Measurements from ENCODE around the gene RIOK3. TPM values are rescaled to one million over a fixed set of nuclear protein-coding genes. Genes with fewer than 3 reads are reported as not detected.
A peak's percentile ranks its signal among the peaks of the same experiment; 100 is the strongest.
"Not testable (repeated sequence)": the region's sequence is repeated elsewhere in the genome, so short reads cannot be mapped to it uniquely, and the experiment has no call there.

Gene RIOK3
- polyA plus RNA-seq, 1 donor, result 80.3 TPM

DNA sequence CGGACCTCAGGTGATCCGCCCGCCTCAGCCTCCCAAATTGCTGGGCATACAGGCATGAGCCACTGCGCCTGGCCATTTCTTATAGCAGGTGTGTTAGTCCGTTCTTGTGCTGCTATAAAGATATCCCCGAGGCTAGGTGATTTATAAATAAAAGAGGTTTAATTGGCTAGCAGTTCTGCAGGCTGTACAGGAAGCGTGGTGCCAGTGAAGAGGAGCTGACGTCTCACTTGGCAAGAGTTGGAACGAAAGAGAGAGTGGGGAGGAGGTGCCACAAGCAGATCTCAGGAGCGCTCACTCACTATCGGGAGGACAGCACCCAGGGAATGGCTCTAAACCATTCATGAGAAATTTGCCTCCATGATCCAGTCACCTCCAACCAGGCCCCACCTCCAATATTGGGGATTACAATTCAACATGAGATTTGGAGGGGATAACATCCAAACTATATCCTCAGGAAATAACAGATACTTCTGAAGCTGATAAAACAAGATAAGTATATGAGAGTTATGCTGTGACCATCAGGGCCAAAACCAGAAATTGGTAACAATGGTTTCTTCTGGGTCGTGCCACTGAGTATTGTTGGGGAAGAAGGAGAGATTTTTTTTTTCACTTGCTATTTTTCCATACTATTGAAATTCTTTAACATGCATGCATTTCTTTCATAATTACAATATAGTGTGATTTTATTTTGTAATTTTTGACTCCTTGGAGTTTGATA lies 42.8 kb downstream of the RIOK3 start:
- no peak for DNase-seq (ENCODE audit: low read depth)

DNA sequence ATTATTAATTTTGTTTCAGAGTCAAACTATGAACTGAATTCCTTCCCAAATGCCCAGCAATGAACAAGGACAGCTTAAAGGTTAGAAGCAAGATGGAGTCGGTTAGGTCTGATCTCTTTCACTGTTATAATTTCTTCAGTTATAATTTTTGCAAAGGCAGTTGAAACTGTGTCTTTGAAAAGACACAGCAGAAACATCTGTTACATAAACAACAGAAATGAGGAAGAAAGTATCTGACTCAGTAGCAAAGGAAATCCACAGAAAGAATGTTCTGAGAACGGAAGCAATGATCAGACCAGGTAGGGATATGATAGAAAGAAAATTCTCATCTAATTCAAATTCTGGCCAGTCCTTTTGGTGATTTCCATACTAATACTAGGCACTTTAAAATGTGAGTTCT lies 45.0 kb downstream of the RIOK3 start:
- DNase-seq (ENCODE audit: low read depth), result no peak

DNA sequence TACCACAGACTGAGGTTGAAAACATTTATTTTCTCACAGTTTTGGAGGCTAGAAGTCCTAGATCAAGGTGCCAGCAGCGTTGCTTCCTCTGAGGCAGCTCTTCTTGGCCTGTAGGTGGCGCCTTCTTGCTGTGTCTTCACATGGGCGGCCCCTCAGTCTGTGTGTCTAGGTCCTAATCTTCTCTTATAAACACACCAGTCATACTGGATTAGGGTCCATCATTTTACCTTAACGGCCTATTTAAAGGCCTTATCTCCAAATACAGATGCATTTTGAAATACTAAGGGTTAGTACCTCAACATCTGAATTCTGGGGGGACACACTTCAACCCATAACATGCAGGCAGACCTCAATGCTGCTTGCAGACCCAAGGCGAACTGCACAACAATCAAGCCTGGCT lies 45.8 kb downstream of the RIOK3 start:
- no peak for DNase-seq (ENCODE audit: low read depth)

DNA sequence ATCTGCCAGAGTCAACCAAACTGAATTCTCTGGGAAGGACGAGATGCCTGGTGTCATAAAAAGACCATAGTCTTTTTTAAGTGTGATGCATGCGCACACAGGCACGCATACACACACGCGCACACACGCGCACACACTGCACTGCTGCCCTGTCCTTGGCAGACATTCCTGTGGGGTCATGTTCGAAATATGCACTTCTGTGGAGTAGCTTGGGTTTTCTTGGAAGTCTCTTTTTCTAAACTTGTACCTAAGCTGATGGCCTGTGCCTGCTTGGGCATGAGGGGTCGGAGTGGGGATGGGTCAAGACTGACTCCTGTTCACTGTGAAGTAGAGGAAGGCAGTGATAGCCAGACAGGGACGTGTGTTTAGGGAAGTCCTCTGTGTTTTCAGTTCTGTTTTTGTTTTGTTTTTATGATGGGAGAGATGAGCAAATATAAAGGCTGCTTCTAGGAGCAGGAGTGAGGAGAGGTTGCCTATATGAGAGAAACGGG lies 46.2 kb downstream of the RIOK3 start:
- DNase-seq (ENCODE audit: low read depth), result no peak

DNA sequence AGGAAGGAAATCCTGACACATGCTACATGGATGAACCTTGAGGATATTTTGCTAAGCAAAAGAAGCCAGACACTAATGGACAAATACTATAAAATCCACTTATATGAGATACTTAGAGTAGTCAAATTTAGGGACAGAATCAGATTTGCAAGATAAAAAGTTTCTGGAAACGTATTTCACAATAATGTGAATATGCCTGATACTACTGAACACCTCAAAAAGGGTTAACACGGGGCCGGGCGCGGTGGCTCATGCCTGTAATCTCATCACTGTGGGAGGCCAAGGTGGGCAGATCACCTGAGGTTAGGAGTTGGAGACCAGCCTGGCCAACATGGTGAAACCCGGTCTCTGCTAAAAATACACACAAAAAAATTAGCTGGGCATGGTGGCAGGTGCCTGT lies 48.5 kb downstream of the RIOK3 start:
- no peak for DNase-seq (ENCODE audit: low read depth)

DNA sequence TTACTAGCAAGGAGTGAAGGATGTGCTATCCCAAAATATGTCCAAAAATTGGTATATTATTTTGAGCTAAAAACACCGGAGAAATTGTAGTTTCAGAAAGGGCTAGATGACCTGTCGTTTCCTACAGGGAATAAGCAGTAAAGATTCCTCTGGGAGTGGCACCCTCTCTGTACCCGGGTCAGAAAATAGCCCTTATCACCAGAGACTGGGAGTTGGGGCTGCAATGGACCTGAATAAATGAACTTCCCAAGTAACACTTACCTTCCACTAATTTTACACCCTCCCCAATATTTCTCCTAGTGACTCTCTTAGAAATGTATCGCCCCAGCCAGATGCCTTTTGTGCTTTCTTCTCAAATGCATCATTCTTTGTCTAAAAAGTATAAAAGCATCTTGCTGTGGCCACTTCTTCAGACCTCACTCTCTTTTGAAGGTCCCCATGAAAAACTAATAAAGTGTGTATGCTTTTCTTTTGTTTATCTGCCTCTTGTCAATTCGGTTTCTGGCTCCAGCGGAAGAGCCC lies 49.5 kb downstream of the RIOK3 start:
- DNase-seq (ENCODE audit: low read depth), result no peak

DNA sequence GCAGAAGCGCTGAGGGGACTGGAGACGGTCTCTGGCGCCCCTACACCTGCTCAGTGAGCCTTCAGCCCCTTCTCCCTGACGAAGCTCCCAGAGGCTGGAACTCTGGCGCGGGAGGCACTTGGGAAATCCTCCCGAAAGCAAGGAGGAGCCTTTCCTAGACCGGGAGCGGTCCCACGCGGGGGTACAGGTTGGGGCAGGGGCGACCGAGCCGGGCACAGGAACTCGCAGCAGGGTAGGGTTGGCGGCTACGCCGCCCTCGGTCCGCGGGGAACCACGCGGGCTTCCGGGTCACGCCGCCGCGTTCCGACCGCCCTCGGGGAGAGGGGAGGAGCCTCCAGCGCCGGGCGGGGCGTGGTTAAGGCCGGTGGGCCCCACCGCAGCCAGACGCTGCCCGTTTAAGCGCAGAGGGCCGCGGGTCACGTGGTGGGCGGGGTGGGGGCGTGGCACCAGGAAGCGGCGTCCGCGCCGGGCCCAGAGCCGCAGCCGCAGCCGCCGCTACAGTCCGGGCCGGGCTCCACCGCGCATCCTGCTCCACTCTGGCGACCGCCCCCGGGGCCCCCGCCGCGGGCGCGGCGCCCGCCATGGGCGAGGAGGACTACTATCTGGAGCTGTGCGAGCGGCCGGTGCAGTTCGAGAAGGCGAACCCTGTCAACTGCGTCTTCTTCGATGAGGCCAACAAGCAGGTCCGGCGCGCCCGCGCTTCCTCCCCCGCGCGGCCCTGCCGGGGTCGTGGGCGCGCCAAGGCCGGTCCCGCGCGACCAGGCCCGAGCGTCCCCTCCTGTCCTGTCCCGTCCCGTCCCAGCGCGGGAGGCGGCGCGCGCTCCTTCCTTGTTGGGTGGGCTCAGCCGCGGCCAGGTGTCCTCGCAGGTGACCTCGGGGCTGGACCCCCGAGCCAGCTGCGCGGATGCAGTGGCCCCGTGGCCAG lies 50.2 kb downstream of the RIOK3 start, which contains the start of gene RMC1:
Gene RMC1, plus strand, starts transcription at position 474 of the 925 bp plus-strand sequence. Its CDS starts 108 bp downstream, at position 582.
- peak; percentile 55 for DNase-seq (ENCODE audit: low read depth)

DNA sequence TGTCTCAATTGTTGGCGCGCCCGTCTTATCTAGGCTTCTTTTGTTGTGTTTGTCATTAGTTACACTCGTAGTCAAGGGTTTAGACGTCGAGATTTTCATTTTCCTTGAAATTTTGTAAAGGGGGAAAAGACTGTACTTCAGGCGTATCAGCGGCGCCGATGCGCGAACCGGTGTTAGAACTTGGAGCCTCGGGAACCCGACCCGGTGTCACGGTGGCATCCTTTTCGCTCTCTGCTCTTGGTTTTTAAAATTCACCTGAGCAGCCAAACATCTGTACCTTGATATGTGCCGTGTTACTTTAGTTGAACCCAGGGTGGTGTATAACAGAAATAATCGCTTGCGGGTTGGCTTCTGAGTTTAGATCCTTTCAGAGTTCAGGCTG lies 50.9 kb downstream of the RIOK3 start:
- no peak for DNase-seq (ENCODE audit: low read depth)

DNA sequence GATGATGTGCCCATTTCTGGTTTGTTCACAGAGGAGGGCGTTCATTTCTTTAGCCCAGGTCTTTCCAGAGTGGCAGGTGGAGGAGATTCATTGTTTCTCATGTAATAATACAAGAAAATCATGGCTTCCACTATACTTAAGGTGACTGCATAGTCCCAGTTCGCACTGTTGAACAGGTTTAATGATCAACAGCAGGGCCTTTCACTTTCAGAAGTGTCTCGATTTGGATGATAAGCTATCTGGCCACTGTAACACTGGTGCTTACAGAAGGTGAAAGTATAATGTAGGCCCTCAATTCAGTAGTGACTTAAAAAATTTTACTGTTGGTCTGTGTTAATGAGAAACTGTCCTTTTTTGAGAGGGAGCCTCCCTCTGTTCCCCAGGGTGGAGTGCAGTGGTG lies 51.6 kb downstream of the RIOK3 start:
- DNase-seq (ENCODE audit: low read depth), result no peak

DNA sequence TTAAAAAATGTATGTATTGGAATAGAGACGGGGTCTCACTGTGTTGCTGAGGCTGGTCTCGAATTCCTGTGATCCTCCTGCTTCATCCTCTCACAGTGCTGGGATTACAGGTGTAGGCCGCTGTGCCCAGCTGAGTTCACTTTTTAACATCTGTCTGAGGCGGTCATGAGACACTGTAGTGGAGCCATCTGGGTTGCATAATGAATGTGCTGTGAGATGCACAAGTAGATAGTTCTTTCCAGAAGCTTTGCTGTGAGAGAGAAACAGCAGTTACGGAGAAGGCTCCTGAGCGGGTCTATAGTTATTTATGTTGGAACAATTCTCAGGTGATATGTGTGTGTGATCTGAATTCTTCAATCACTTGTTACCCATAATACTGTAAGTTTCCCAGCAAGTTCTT lies 53.3 kb downstream of the RIOK3 start:
- DNase-seq (ENCODE audit: low read depth), result no peak

DNA sequence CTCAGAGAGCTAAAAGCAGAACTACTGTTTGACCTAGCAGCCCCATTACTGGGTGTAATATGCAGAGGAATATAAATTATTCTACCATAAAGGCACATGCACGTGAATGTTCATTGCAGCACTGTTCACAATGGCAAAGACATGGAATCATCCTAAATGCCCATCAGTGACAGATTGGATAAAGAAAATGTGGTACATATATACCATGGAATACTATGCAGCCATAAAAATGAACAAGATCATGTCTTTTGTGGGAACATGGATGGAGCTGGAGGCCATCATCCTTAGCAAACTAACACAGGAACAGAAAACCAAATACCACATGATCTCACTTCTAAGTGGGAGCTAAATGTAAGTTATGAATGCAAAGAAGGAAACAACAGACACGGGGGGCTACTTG lies 57.8 kb downstream of the RIOK3 start:
- DNase-seq (ENCODE audit: low read depth), result not testable (repeated sequence)

DNA sequence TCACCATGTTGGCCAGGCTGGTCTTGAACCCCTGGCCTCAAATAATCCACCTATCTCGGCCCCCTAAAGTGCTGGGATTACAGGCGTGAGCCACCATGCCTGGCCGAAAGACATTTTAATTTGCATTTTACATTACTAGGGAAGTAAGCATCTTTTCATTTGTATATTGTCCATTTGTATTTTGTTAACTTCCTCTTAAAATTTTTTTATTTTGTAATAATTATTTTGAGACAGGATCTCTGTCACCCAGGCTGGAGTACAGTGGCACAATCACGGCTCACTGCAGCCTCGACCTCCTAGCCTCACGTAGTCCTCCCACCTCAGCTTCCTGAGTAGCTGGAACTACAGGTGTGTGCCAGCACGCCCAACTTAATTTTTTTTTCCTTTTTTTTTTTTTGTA lies 59.1 kb downstream of the RIOK3 start:
- DNase-seq (ENCODE audit: low read depth), result not testable (repeated sequence)

DNA sequence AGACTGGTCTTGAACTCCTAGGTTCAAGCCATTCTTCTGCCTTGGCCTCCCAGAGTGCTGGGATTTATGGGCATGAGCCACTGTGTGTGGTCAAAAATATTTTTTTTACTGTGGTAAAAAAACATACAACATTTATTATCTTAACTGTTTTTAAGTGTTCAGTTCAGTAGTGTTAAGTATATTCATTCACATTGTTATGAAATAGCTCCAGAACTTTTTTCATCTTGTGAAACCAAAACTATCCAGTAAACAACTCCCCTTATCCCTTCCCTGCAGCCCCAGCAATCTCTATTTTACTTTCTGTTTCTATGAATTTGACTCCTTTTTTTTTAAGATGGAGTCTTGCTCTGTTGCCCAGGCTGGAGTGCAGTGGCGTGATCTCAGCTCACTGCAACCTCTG lies 59.6 kb downstream of the RIOK3 start:
- no peak for DNase-seq (ENCODE audit: low read depth)

DNA sequence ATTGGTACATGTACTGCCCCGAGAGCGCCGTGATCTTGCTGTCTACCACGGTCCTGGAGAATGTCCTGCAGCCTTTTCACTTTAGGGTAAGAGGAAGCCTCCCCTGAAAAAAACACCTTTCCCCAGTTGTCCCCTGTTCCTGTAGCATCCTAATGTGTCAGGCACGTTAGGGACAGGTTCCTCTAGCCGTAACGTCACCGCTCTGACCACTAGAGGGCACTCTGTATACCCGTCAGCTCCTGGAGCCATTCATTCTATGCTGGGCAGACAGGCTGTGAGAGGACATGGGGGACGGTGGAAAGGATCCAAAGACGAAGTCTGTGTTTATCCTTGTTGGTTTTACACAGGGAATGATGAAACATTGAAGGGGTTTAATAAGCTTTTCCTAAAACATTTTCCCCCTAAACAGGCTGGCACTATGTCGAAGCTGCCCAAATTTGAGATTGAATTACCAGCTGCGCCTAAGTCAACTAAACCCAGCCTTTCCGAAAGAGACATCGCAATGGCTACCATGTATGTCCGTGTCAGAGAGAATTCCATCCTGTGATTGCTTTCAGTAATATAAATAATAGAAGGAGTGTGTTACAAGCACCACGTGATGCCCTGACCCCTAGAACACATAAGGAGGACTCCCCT lies 62.9 kb downstream of the RIOK3 start:
- DNase-seq (ENCODE audit: low read depth), result peak; percentile 38

DNA sequence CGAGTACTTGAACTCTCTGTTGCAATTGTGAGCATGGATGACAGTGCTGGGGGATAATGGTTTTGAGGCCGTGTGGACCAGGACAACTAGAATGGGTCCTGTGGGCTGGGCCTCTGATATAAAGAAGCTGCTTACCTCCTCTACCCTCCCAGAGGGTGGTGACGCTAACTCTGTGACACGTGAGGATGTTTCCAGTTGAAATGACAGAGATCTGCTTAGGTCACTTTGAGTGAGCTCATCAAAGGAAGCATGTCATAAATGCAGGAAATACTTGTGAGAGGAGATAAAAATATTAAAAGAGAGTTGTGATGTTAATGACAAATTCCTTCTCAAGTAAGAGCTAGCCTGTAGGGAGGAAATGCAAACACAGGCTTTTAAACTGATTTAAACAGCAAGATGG lies 66.6 kb downstream of the RIOK3 start:
- DNase-seq (ENCODE audit: low read depth), result no peak

DNA sequence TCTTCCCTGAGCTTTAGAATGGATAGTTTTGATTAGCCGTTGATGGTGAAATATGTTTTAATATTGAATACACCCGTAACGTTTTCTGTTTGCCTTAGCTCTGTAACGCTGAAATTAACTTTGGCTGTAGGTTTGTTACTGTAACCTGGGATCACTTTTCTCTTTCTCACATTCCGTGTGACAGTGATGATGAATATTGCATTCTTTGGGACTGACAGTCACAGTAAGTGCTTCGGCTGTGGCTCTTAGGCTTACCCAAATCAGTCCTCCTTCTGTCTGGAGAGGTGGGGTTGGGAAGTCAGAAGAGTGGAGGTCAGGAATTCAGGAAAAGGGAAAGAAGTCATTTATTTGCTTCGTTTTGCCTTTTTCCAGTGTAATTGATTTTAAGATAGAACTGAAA lies 68.2 kb downstream of the RIOK3 start:
- DNase-seq (ENCODE audit: low read depth), result no peak

DNA sequence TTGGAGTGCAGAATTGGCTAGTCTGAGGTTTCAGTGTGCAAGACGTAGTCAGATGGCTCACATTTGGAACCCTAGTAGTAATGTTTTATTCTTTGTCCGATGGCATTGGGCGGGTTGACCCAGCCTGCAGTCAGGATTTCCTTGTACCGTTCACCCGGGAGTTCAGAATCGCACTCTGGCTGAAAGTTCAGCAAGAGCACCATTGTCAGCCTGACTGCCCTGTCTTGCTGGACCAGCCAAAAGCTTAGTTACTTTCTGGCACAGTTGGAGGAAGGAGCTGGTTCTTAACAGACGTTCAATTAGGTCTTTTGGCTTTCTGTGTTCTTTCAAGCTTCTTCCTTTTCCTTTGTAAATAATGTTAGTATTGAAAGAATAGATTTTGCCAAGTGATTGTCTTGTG lies 68.8 kb downstream of the RIOK3 start:
- no peak for DNase-seq (ENCODE audit: low read depth)

DNA sequence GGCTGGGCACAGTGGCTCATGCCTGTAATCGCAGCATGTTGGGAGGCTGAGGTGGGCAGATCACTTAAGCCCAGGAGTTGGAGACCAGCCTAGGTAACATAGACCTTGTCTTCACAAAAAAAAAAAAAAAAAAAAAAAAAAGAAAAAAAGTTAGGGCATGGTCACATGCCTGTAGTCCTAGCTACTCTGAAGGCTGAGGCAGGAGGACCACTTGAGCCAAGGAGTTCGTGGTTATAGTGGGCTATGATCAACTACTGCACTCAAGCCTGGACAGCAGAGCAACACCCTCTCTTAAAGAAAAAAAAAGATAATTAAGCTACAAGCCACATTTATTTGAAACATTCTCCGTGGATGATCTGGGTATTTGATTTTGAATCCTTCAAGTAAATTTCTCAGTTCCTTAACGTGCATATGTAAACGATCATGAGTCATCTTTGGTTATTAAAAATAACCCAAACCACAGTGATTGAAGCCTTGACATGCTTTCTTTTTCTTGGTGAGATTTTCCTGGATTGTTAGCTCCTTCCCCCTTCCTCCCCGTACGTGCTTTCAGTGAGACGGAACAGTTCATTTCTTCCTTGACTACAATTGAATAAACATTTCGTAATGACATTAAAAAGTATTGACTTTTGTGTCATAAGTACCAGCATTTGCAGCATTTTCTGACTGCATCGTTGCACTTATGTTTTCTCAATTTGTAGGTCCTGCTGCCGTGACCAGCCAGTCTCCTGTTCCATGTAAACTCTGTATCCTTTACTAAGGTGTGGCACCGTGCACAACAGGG lies 70.5 kb downstream of the RIOK3 start:
- no peak for DNase-seq (ENCODE audit: low read depth)

DNA sequence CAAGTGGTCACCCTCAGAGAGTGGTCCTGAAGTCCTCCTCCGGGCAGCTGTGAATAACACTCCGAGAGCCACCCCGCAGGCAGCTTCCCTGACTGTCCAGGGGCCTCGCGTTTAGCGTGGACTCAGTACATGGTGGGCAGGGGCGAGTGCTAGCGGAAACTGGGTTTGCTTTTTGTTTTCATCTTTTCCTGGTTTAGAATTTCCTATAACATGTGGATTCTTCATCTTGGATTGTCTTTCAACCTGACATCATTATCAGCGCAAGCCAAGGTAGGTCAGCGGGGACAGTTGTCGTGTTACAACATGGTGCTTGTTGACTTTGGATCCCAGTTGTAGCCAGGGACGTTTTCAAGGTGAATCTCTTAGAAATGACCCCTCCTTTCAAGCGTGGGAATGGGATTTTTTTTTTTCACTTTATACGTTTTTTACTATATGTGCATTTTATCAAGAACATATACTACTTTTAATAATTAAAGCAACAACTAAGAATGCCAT lies 71.2 kb downstream of the RIOK3 start:
- DNase-seq (ENCODE audit: low read depth), result no peak

DNA sequence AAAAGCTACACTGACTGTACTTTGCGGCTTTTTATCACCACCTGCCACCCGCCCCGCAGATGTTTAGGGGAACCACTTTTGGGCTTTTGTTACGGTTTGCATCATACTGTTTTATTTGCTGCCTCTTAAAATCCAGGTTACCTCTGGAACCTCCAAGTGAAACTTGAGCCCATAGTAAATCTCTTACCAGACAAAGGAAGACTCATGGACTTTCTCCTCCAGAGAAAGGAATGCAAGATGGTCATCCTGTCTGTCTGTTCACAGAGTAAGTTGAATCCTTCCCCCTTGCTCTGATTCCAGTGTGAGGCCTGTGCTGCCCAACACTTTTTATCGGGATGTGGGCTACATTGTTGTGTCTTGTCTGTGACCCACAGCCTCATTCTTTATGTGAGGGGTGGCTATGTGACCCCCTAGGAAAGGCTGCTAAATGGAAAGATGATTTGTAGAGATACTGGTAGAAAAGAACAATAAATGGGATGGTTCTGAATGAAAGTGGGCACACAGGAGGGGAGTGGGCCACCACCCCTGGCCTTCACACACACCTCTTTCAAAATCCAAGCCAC lies 73.5 kb downstream of the RIOK3 start:
- no peak for DNase-seq (ENCODE audit: low read depth)

Measured in forelimb muscle (tissue), 1 donor.